ENCODE measurements around the gene SMIM28.
A peak's percentile ranks its signal among the peaks of the same experiment; 100 is the strongest.

Gene SMIM28

DNA sequence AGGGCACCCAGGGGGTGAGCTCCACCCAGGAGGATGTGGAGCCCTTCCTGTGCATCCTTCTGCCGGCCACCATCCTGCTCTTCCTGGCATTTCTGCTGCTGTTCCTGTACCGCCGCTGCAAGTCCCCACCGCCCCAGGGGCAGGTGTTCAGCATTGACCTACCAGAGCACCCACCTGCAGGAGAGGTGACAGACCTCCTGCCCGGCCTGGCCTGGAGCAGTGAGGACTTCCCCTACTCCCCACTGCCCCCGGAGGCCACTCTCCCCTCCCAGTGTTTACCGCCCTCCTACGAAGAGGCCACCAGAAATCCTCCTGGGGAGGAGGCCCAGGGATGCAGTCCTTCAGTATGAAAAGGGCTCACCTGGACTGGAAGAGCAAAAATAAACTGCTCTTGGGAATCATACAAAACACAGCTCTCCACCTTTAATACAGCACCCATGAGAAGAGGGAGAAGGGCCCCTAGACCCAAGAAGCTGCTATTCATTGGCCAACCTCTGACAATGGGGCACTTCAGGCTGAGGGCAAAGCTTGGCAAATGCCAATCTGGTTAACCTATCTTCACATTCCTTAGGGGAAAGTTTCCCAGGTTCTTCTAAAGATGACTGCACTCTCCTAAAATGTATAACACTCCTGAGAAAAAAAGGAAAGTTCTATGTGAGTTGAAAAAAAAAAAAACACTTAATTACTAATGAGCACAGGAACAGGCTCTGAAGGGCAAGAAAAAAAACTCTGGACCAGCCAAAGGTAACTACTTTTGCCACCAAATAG lies 5.0 kb downstream of the SMIM28 start:
- H3K4me3 ChIP-seq (replicated peaks in 1 of 2; ENCODE audit: low read depth in 2 of 2, low read length in 2 of 2): no peak overlapping the region
- DNase-seq (ENCODE audit: low read depth in 2 of 2): no peak
- TF ChIP-seq, protein P1, sequence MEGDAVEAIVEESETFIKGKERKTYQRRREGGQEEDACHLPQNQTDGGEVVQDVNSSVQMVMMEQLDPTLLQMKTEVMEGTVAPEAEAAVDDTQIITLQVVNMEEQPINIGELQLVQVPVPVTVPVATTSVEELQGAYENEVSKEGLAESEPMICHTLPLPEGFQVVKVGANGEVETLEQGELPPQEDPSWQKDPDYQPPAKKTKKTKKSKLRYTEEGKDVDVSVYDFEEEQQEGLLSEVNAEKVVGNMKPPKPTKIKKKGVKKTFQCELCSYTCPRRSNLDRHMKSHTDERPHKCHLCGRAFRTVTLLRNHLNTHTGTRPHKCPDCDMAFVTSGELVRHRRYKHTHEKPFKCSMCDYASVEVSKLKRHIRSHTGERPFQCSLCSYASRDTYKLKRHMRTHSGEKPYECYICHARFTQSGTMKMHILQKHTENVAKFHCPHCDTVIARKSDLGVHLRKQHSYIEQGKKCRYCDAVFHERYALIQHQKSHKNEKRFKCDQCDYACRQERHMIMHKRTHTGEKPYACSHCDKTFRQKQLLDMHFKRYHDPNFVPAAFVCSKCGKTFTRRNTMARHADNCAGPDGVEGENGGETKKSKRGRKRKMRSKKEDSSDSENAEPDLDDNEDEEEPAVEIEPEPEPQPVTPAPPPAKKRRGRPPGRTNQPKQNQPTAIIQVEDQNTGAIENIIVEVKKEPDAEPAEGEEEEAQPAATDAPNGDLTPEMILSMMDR (IDR thresholded peaks at IDR 0.05; ENCODE audit: low read depth, low read length): no peak

DNA sequence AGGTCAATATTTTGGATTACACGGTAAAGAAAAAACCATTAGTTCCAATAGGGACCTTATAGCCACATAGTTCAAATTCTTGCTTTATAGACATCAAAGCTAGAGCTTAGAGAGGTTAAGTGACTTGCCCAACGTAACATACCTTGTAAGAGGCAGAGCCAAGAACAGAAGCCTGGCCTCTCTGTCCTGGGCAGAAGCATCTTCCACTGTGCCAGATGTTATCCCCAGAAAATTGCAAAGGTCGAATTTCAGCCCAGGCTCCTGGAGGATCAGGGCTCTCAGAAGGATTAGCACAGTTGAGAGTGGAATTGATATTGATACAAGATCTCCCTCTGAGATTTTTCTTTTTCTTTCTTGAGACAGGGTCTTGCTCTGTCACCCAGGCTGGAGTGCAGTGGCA lies 6.1 kb downstream of the SMIM28 start:
- H3K4me3 ChIP-seq (replicated peaks in 1 of 2; ENCODE audit: low read depth in 2 of 2, low read length in 2 of 2): no peak overlapping the region
- TF ChIP-seq, protein P1 (IDR thresholded peaks at IDR 0.05; ENCODE audit: low read depth, low read length): no peak
- no peak for DNase-seq (ENCODE audit: low read depth in 2 of 2)

DNA sequence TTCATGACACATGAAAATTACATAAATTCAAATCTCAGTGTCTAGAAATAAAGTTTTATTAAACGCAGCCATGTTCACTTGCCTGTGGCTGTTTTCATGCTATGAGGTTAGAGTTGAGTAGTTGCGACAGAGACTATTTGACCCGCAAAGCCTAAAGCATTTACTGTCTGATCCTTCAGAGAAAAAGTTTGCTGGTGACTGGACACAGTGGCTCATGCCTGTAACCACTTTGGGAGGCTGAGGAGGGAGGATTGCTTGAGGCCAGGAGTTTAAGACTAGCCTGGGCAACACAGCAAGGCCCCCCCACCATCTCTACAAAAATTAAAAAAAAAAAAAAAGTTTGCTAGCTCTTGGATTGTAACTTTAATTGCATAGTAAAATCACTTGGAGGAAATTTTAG lies 9.2 kb downstream of the SMIM28 start:
- TF ChIP-seq, protein P1 (IDR thresholded peaks at IDR 0.05; ENCODE audit: low read depth, low read length): no peak
- no peak overlapping the region for H3K4me3 ChIP-seq (replicated peaks in 1 of 2; ENCODE audit: low read depth in 2 of 2, low read length in 2 of 2)
- DNase-seq (ENCODE audit: low read depth in 2 of 2): no peak

DNA sequence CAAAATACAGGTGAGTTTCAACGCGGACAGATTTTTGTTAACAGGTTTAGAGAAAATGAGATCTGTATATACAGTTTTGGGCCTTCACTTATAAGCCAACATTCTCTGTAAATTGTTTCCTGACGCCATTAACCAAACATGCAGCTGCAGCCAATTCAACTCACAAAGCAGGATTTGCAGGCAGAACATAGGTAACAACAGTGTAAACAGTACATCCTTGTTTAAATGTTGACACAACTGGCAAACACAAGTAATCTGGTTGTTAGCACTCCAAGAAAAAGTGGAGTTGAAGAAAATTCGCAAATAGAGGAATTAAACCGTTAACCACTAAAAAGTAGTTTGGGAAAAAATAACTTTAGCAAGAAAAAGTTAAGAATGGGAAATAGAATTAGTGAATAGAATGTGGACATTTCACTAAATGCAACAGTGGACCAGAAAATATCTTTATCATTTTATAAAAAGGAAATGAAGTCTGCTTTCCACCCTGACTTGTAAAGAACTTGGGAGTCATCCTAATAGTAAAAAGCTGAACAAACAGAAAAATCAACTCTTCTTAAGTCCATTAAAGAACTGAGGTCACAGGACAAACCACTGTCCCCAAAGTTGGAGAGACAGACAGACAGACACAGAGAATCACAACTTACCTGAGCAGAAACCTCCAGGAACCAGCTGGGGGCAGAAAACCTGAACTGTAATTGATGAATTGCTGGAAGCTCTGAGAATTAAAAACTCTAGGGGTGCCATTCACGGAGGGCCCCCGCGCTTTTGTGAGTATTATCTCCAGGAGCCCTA lies 10.1 kb downstream of the SMIM28 start:
- H3K4me3 ChIP-seq (replicated peaks in 1 of 2; ENCODE audit: low read depth in 2 of 2, low read length in 2 of 2): no peak overlapping the region
- no peak for DNase-seq (ENCODE audit: low read depth in 2 of 2)
- TF ChIP-seq, protein P1 (IDR thresholded peaks at IDR 0.05; ENCODE audit: low read depth, low read length): no peak

DNA sequence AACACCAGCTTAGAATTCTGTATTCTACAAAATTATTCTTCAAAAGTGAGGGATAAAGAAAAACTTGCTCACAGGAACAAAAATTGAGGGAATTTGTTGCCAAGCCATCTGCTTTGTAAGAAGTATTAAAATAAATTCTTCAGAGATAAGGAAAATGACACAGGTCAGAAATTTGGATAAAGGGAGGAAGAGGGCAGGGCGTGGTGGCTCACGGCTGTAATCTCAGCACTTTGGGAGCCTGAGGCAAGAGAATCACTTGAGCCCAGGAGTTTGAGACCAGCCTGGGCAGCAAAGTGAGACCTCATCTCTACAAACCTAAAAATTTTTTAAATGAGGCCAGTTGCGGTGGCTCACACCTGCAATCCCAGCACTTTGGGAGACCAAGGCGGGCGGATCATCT lies 11.8 kb downstream of the SMIM28 start:
- H3K4me3 ChIP-seq (replicated peaks in 1 of 2; ENCODE audit: low read depth in 2 of 2, low read length in 2 of 2): no peak overlapping the region
- TF ChIP-seq, protein P1 (IDR thresholded peaks at IDR 0.05; ENCODE audit: low read depth, low read length): no peak
- DNase-seq (ENCODE audit: low read depth in 2 of 2): no peak

DNA sequence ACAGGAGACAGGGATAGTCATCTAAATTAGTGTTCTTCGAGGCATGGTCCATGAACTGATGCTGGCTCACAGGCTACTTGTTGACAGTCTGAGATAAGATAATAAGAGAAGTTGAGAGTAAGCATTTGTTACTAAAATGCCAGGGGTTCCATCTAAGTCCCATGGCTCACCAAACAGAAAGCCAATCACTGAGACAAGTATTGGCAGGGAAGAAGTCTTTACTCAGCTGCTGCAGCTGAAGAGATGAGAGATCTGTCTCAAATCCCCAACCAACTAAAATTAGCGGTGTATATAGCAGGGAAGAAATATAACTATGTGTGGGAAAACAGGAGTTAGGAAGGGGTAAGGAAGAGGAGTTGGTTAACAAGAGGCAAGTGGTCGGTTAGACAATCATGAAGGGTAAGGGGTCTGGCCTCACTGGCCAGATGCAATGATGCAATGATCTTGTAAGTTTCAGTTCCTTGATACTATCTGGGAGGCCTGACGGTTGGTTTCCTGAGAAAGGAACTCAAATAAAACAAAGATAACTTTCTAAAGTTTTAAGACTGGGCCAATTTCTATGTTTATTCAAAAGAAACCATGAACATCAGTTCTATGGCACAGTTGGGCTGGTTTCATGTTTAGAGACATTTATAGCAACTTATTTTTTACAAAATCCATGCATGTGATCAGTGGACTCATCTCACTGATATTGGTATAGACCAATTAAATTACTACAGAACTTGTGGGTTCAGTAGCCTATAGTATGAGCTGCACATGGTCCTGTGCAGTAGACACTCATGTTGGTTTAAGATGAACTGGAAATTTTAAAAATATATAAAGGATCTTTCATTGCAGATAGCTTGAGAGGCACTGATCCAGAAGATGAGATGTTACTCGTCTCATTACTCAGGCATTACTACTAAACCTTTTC lies 16.4 kb downstream of the SMIM28 start:
- peak in 1 of 2 donors; percentile 65 for DNase-seq (ENCODE audit: low read depth in 2 of 2)
- TF ChIP-seq, protein P1 (IDR thresholded peaks at IDR 0.05; ENCODE audit: low read depth, low read length): no peak
- H3K4me3 ChIP-seq (replicated peaks in 1 of 2; ENCODE audit: low read depth in 2 of 2, low read length in 2 of 2): no peak overlapping the region
